SK-N-MC (cell line): ENCODE data around the gene CEP76.

ENCODE experiments used
- EZH2 ChIP-seq: fragments of 200-600 bp; sonication (generic); IDR thresholded peaks from one replicate; pipeline ENCODE4 v1.6.1; 2017; ENCODE audit warnings: antibody characterized with exemption
- POLR2AphosphoS5 ChIP-seq: IDR thresholded peaks from 2 replicates; pipeline ENCODE4 v1.6.1; 2012; ENCODE audit warnings: mild to moderate bottlenecking, low read depth, low read length, borderline replicate concordance

GRCh38 chr18:12711446-12711845, 8.9 kb upstream of the CEP76 start:
- TF ChIP-seq POLR2AphosphoS5 (no peak), EZH2 (no peak)
